ENCODE data around the gene FAM153A.
"Not testable (repeated sequence)": the region's sequence is repeated elsewhere in the genome, so short reads cannot be mapped to it uniquely, and the experiment has no call there.

The FAM153A gene

GRCh38 chr5:177723831-177724485 lies 58.7 kb downstream of the FAM153A start:
- not testable (repeated sequence) for DNase-seq

GRCh38 chr5:177722829-177723228 lies 59.9 kb downstream of the FAM153A start:
- DNase-seq: not testable (repeated sequence)

GRCh38 chr5:177719989-177720388 lies 62.7 kb downstream of the FAM153A start:
- DNase-seq: not testable (repeated sequence)

DNA sequence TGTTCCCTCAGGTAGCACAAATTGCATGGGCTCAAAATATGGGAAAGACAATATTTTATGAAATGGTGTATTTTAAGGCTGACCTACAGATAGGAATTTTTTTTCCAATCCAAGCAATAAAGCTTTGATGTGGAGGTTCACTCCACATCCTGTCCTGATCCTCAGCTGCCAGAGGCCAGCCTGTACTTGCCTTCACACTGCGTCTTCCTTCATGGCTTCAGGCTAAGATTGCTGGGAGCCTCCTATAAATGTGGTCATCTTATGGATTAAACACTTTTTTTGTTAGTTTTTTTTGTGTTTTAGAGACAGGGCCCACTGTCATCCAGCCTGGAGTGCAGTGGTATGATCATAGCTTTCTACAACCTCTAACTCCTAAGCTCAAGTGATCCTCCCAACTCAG lies 67.3 kb downstream of the FAM153A start:
- DNase-seq: not testable (repeated sequence)

DNA sequence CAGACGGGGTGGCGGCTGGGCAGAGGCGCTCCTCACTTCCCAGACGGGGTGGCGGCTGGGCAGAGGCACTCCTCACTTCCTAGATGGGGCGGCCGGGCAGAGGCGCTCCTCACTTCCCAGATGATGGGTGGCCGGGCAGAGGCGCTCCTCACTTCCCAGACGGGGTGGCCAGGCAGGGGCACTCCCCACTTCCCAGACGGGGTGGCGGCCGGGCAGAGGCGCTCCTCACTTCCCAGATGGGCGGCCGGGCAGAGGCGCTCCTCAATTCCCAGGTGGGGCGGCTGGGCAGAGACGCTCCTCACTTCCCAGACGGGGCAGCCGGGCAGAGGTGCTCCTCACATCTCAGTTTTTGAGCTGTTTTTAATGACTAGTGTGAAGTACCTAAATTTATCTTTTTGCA lies 86.6 kb downstream of the FAM153A start:
- not testable (repeated sequence) for DNase-seq

- not testable (repeated sequence) for DNase-seq
These were observed 87.3 kb downstream of the FAM153A start for GRCh38 chr5:177695356-177695930.

DNA sequence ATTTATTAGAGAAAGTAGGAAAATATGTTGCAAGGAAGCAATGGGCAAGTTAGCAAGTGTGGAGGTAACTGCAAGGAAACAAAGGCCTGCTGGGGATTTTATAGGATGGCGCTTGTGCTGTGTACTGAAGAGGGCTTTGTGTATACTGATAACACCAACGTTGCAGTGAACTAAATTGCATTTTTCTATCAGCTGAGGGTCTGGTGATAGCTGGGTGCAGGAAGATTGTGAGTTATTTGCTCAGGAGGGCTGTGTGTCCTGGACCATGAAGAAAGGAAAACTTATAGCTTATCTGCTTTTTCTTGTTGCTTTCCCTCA lies 88.2 kb downstream of the FAM153A start:
- not testable (repeated sequence) for DNase-seq

- DNase-seq: not testable (repeated sequence)
These were observed 88.8 kb downstream of the FAM153A start for GRCh38 chr5:177693671-177694517.

GRCh38 chr5:177692969-177693368 lies 89.7 kb downstream of the FAM153A start:
- DNase-seq: not testable (repeated sequence)

- not testable (repeated sequence) for DNase-seq
These were observed 90.2 kb downstream of the FAM153A start for GRCh38 chr5:177692507-177692906.

DNA sequence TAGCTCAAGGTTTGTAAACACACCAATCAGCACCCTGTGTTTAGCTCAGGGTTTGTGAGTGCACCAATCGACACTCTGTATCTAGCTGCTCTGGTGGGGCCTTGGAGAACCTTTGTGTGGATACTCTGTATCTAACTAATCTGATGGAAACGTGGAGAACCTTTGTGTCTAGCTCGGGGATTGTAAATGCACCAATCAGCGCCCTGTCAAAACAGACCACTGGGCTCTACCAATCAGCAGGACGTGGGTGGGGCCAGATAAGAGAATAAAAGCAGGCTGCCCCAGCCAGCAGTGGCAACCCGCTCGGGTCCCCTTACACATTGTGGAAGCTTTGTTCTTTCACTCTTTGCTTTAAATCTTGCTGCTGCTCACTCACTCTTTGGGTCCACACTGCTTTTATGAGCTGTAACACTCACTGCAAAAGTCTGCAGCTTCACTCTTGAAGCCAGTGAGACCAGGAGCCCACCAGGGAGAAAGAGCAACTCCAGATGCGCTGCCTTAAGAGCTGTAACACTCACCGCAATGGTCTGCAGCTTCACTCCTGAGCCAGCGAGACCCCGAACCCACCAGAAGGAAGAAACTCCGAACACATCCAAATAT lies 93.6 kb downstream of the FAM153A start:
- DNase-seq: not testable (repeated sequence)

GRCh38 chr5:177688091-177688490 lies 94.6 kb downstream of the FAM153A start:
- not testable (repeated sequence) for DNase-seq

GRCh38 chr5:177681920-177682319 lies 100.8 kb downstream of the FAM153A start:
- not testable (repeated sequence) for DNase-seq

Data from retina (tissue), 1 donor.